Fibroblast of skin of right biceps (primary cell): ENCODE results near the gene JAK1.

Source experiments
- DNase-seq: peaks from one replicate; pipeline ENCODE4 v3.0.0-alpha.2; 2013

Gene JAK1

DNA sequence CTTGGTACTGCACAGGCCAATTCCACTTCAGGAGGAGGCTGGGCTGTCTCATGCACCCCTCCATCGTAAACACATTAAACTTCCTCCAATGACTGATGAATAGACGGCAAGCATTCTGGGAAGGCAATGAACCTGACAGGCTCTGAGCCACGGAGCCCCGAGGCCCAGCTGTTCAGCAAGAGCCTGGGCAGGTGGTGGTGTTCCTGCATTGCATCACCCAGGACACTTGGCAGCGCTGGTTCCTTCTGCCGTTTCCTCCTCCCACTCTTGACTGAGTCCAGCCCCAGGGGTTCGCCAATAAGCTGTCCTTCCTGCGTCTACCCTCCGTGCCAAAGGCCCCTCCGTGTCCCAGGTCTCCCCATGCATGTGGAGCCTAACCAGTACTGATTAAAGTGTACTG is 109.8 kb downstream of the JAK1 start:
- DNase-seq, result no peak

- no peak for DNase-seq
These were observed 110.8 kb downstream of the JAK1 start for GRCh38 chr1:64855557-64855956.

DNA sequence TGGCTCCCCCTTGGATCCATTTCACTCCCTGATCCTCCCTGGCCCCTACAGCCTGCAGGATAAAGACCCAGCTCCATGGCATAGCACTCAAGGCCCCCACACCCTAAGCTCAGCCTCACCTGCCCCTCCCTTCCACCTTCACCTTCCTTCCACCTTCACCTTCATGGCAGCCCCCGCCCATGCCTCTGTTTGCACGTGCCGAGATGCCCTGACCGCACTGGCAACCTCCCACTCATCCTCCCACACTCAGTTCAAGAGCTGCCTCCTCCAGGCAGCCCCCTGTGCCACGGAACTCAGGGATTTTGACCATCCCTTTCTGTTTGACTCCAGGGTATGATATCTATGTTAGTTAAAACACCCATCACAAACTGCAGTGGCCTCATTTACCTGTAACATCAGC is 111.7 kb downstream of the JAK1 start:
- DNase-seq, result no peak

- no peak for DNase-seq
These were observed 114.7 kb downstream of the JAK1 start for GRCh38 chr1:64851664-64852063.

DNA sequence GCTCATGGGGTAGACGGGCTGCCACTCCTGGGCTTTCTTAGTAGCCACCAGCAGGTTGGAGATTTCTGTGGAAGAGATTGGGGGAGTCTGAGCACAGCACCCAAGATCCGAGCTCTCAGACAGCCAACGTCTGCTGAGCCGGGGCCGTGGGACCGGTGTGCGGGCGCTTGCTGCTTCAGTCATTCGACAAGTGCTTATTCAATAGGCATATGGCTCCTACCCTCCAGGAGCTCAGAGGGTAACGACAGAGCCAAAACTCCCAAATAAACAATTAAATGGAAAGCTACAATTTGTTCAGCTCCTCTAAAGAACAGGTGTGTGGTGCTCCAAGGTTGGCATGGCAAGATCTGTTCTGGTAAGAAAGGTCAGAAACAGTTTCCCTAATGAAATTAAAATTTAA is 115.5 kb downstream of the JAK1 start:
- no peak for DNase-seq

GRCh38 chr1:64849942-64850341 is 116.4 kb downstream of the JAK1 start:
- no peak for DNase-seq

DNA sequence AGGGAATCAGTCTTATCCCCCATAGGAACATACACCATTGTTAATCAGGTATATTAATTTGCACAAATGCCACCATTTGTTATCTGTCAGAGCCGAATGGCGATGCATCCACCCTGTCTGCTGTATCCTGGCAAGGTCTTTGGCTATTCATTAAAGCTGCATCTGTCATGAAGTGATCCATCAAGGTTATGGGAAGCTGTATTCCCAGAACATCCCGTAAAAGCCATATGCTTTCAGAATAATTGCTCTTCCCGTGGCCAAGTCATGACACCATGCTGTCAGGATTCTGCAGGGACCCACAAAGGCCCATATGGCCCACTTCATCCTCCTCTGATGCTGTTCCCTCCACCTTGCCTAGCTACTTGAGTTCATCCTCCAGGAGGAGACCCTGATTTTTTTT is 117.5 kb downstream of the JAK1 start:
- no peak for DNase-seq

- DNase-seq, result no peak
These were observed 118.2 kb downstream of the JAK1 start for GRCh38 chr1:64848136-64848535.

- DNase-seq, result no peak
These were observed 118.7 kb downstream of the JAK1 start for GRCh38 chr1:64847666-64848065.

GRCh38 chr1:64846573-64847430 is 119.5 kb downstream of the JAK1 start:
- DNase-seq, result no peak

- DNase-seq, result no peak
These were observed 120.4 kb downstream of the JAK1 start for GRCh38 chr1:64845831-64846425.

DNA sequence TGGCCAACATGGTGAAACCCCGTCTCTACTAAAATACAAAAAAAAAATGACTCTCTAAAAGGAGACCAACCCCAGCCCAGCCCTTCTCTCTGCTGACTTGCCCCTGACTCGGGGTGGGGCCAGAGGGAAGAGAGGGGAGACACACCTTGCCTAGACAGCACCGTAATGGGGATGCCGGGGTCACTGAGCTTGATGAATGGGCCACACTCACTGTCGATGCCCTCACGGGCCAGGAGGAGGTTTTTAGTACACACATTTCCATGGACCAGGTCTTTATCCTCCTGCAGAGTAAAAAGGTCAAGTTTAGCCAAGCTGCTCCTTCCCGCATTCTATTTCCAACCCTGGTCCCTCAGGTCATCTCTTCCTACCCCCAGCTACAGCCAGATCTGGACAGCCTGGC is 121.7 kb downstream of the JAK1 start:
- no peak for DNase-seq

DNA sequence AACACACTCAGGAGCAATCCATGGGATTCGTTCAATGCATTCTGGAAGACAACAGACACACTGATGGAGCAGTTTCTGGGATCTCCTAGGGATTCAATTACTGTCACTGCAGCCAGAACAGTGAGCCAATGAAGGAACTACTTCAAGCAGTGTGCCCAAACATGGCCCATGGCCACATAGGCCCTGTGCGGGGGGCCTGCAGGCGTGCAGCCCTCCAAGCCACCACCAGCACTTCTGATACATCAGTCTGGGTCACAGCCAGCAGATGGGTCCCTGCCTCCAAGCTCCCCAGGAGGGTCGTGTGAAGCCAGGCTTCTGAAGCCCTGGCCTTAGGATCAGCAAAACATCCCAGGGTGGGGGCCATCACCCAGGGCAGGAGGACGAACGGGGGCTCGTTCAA is 122.2 kb downstream of the JAK1 start:
- DNase-seq, result no peak

DNA sequence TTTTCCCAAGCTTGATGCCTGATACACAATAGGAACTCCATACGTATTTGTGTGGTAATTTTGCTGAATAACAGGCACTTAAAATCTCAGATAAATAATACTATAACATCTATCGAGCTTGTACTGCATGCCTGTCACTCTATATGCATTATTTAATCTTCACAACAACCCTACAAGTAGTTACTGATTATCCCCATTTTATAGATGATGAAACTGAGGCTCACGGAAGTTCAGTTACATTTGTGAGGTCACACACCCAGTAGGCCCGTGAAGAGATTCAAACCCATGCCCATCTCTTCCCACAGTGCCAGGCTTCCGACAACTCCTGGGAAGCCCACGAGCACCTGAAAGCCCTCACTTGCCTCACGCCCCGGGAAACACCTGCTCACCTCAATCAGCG is 122.7 kb downstream of the JAK1 start:
- DNase-seq, result no peak

GRCh38 chr1:64842224-64842623 is 124.1 kb downstream of the JAK1 start:
- no peak for DNase-seq

GRCh38 chr1:64841330-64842065 is 124.9 kb downstream of the JAK1 start:
- no peak for DNase-seq

GRCh38 chr1:64839732-64840405 is 126.5 kb downstream of the JAK1 start:
- DNase-seq, result no peak

DNA sequence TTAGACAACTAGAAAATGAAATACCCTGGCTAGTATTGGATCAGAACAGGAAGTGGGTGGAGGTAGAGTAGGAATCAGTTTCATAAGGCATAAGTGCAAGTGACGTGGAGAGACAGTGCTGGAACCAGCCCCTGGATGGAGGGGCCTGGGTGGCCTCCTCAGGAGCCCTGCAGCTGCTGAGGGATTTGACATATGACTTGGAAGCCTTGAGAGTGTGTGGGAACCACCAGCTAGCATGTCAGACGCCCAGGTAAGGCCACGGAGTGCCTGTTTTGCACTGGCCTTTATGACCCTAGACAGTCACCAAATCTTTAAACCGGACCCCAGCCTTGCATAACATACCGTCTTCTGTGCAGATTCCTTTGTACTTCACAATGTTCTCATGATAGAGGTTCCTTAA is 127.1 kb downstream of the JAK1 start:
- DNase-seq, result no peak

DNA sequence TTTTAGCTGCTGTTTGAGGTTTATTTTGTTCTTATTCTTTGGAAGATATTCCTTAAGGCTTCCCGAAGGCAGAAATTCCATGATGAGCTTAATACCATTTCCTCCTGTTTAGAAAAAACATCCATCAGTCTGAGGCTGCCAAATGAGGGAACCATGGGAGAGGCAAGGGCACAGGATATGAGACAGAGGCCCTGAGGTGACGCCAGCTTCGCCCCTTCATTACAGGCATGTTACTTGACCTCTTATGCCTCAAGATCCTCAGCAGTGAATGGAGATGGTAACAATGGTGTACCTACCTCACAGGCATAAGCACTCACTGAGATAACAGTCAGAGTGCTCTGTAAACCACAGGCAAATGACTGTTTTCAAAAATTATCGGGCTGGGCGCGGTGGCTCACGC is 127.9 kb downstream of the JAK1 start:
- no peak for DNase-seq

DNA sequence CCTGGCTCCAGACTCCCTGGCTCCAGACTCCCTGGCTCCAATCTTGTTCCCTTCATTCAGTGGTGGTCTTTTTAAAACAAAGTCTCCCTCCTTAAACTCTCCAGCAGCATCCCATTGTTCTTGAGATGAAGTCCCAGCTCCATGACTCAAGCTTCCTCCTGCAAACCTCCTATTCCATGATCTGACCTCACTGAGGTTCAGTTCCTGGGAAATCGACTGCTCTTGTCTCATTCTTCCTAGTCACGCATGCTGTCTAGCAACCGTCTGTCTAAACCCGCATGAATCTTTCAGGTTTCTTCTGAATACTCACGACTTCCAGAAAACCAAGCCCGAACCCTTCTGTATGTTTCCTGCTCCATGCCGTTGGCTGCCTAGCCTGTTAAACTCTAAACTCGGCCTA is 129.5 kb downstream of the JAK1 start:
- peak; percentile 5 for DNase-seq

DNA sequence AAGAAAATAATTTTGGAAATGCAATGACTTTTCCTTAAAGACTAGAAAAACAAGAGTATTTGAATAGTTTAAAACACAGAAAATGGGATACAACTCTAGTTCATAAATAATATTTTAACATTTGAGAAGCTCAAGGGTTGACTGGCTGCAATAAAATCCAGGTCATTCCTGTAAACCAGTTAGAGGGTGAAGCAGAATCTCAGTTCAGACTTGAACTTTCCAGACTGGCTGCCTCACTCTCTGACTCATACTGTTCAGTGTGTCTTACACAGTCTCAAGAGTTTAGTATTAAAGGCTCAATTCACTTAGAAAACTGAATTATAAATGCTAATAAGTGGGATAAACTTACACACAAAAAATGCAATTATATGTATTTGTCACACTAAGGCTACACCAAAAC is 131.6 kb downstream of the JAK1 start:
- DNase-seq, result peak; percentile 43

DNA sequence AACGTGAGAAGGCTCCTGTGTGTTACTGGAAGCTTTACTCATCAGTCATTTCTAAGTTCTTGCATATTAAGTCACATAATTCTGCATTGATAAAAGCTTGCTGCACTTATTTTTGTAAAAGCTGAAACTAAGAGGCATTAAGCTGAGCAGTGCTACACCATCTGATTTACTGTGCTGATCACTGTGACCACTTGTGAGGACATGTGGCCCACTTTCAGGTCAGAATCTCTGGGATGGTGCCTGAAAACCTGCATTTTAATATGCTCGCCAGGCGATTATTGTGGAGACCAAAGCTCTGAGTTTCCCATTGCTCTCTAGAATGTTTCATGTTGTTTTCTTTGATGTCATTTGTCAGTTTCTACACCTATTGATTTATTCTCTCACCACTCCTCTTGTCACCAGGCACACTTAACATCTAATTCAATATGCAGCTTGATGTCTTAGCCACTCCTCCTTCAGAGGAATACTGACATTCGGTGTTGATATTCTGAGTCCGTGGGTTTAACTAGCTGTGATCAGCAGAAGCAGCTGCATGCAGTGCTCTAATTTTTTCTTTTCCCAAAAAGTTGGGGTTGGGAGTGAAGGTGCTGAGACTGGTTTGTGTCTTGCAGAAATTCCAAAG is 136.2 kb downstream of the JAK1 start:
- DNase-seq, result no peak
